ENCODE data around the gene SMAD3. TPM values are rescaled to one million over a fixed set of nuclear protein-coding genes. Genes with fewer than 3 reads are reported as not detected.

SMAD3 gene
- total RNA-seq, 4 donors from 2014 or later = 21.2 to 32.3 (median 24.2) TPM

DNA sequence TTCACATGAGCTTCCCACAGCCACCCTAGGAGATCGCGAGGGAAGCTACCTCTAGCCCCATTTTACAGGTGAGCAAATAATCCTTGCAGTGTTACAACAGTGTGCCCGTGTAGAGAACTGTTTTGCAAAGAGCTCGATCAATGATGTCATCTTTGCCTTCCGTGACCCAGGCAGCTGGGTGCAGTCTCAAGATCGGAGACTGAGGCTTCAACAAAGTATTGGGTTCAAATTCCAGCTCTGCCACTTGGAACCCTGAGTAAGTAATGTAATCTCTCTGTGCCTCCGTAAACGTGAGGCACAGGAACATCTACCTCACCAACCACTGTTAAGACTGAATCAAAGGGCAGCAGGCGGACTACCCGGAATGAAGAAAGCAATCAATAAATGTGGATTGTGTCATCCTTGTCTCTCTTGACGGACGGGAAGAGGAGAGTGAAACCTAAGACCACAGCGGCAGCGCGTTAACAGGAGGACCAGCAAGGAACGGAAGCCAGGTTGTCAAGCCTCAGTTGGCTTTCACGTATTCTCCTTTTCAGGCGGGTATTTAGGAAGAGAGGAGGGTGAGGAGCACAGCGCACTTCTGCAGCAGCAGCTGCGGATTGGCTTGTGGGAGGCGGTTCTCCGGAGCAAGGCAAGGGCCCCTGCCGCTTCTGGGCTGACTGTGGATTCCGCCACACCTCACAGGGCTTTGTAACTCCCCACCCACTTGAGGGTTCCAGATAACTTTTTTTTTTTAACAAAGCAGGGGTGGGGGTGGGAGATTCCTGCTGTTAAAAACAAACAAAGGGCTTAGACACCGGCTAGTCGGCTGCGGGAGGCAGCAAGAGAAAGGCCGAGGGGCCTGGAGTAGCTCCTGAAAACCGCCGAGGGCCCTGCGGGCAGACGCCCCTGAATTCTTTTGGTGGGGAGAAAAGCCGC lies 1.5 kb upstream of the SMAD3 start:
- intact Hi-C loops (cut with DNase I) = loop anchor here (2.0 kb wide), 1 partner anchor 189 kb away; no protein-coding TSS in a partner anchor
- H3K27ac ChIP-seq (replicated peaks in 1 of 4) = peak overlapping the region; percentile 83 to 94 (median 90)
- peaks cover 15 to 38% (median 30%) of the 10 kb centered on the region in 4 donors for H3K4me1 ChIP-seq
- no peak for DNase-seq (ENCODE audit: extremely low spot score)
- H3K4me3 ChIP-seq = peak overlapping the region in 2 of 4 donors; percentile 61 to 92
- H3K36me3 ChIP-seq = no peaks in the 10 kb centered on the region
- WGBS = 81% methylated on average over 29 of the region's 33 CpGs
- no peaks in the 10 kb centered on the region for H3K27me3 ChIP-seq
- no peak for TF ChIP-seq POLR2AphosphoS5 (IDR thresholded peaks at IDR 0.05)
- no peaks in the 10 kb centered on the region for H3K9me3 ChIP-seq

DNA sequence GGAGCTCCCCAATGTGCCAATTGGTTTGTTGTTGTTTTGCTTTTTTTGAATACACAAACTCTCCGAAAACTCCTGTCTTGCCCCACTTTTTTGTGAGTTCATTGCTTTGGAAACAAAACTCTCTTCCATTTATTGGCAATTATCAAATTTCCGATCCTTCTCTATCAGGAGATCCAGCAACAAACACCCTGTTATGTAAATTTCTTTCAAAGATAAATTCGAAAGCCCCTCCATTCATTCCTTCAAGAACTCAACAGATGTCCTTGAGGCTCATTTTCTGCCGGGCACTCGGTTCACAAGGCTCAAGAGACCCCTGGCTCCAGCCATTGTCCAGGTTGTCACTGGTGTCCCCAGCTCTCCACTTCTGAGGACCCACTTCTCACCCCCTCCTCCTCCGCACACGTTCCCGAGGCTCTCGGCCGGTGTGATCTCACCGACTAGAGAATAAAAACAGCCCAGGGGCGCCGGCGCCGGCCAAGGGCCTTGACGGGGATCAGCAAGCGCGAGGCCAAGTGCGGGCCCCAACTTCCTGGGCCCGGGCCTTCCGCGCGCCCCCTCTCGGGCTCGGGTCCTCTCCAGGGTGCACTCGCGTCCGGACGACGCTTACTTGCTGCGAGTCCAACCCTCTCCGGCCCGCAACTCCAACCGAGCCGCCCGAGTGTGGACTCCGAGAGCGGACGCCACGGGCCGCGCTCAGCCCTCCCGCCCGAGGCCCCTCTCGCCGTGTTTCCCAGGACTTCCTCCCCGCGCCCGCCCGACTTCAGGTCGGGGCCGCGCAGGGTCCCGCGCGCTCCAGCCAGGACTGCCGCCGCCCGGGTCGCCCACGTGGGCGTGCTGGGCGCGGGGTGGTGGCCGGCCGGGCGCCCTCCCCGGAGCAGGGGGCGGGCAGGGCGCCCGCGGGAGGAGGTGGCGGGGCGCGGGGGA lies 533 bp upstream of the SMAD3 start:
- intact Hi-C loops (cut with DNase I) = loop anchor here (2.0 to 5.0 kb wide), 3 partner anchors 37 to 188 kb away; no protein-coding TSS in a partner anchor
- no peaks in the 10 kb centered on the region for H3K9me3 ChIP-seq
- WGBS = 11% methylated on average over 25 of the region's 75 CpGs
- no peak for DNase-seq (ENCODE audit: extremely low spot score)
- peaks cover 24 to 47% (median 39%) of the 10 kb centered on the region in 4 donors for H3K4me1 ChIP-seq
- H3K4me3 ChIP-seq = peak overlapping the region; percentile 61 to 92 (median 80)
- peak overlapping the region; percentile 83 to 94 (median 90) for H3K27ac ChIP-seq (replicated peaks in 1 of 4)
- no peaks in the 10 kb centered on the region for H3K27me3 ChIP-seq
- TF ChIP-seq, protein P1, sequence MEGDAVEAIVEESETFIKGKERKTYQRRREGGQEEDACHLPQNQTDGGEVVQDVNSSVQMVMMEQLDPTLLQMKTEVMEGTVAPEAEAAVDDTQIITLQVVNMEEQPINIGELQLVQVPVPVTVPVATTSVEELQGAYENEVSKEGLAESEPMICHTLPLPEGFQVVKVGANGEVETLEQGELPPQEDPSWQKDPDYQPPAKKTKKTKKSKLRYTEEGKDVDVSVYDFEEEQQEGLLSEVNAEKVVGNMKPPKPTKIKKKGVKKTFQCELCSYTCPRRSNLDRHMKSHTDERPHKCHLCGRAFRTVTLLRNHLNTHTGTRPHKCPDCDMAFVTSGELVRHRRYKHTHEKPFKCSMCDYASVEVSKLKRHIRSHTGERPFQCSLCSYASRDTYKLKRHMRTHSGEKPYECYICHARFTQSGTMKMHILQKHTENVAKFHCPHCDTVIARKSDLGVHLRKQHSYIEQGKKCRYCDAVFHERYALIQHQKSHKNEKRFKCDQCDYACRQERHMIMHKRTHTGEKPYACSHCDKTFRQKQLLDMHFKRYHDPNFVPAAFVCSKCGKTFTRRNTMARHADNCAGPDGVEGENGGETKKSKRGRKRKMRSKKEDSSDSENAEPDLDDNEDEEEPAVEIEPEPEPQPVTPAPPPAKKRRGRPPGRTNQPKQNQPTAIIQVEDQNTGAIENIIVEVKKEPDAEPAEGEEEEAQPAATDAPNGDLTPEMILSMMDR (IDR thresholded peaks at IDR 0.05) = no peak
- no peak for TF ChIP-seq POLR2AphosphoS5 (IDR thresholded peaks at IDR 0.05)
- no peak for TF ChIP-seq EP300 (IDR thresholded peaks at IDR 0.05)
- no peak for TF ChIP-seq POLR2A (IDR thresholded peaks at IDR 0.05; ENCODE audit: low read depth)
- H3K36me3 ChIP-seq = no peaks in the 10 kb centered on the region

DNA sequence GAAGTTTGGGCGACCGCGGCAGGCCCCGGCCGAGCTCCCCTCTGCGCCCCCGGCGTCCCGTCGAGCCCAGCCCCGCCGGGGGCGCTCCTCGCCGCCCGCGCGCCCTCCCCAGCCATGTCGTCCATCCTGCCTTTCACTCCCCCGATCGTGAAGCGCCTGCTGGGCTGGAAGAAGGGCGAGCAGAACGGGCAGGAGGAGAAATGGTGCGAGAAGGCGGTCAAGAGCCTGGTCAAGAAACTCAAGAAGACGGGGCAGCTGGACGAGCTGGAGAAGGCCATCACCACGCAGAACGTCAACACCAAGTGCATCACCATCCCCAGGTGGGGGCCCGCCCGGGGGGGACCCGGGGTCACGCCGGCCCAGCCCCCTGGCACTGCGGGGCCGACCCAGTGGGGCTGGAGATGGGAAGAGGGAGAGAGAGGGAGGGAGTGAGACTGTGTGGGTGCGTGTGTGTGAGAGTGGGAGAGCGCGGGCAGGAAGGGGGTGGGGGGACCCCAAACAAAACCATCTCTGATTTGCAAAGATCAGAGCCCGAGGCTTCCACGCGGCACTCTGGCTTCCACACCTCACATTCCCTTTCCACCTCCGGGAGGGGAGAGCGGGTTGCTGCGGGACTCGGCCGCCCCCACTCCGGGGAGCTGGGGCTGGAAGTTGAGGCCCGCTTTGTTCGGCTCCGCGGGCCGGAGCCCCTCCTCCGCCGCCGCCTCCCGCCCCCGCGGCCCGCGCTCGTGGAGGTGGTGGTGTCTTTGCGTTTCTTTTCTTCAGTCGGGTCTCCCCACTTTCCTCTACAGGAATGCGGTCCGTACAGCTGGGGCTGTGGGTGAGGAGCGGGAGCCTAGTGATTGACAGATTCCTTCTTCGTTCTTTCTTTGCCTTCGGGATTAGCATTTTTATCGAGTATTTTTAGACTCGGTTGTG lies 898 bp downstream of the SMAD3 start:
- TF ChIP-seq POLR2A (IDR thresholded peaks at IDR 0.05; ENCODE audit: low read depth) = no peak
- TF ChIP-seq, protein P1 (IDR thresholded peaks at IDR 0.05) = no peak
- no peak for TF ChIP-seq EP300 (IDR thresholded peaks at IDR 0.05)
- no peak for TF ChIP-seq POLR2AphosphoS5 (IDR thresholded peaks at IDR 0.05)
- Histone ChIP-seq H3K9me3 (no peaks in the 10 kb centered on the region), H3K4me1 (peaks cover 33 to 61% (median 53%) of the 10 kb centered on the region in 4 donors), H3K36me3 (peaks cover 0 to 4% (median 0%) of the 10 kb centered on the region in 4 donors), H3K27me3 (no peaks in the 10 kb centered on the region), H3K27ac (replicated peaks in 1 of 4) (peak overlapping the region; percentile 83 to 94 (median 90)), H3K4me3 (peak overlapping the region; percentile 61 to 92 (median 80))
- intact Hi-C loops (cut with DNase I) = loop anchor here (5.0 kb wide), 2 partner anchors 36 to 126 kb away; no protein-coding TSS in a partner anchor
- no peak for DNase-seq (ENCODE audit: extremely low spot score)
- WGBS = under 1% methylated on average over 34 of the region's 72 CpGs

DNA sequence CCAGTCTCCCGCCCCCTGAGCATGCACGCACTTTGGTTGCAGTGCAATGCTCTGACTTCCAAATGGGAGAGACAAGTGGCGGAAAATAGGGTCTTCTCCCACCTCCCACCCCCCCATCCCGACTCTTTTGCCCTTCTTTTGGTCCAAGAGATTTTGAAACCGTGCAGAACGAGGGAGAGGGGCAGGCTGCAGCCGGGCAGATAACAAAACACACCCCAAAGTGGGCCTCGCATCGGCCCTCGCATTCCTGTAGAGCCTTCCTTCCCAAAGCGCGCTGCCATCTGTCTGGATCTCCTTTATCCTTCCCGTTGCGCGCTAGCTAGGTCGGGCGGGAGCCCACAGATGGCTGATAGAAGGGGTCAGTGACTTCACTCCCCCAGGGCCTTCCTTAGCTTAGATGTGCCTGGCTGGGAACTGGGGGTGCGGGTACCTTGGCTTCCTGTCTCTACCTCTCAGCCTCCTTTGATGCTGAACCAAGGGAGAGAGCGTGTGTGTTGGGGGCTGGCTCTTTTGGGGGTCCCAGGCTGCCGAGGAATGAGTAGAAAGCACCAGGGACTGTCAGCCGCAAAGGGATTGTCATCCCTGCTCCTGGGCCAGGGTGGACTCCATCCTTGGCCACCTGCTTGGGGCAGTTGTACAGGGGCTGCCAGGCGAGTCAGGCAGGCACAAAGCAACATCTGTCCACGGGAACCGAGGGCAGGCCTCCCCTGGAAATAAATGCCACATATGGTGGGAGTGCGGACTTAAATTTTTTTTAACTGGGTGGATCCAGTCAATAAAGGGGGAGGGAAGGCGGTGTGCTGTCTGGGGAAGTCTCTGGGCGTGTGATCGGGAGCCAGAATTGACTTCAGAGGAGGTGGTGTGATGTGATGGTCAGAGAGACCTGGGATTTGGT lies 1.8 kb downstream of the SMAD3 start:
- intact Hi-C loops (cut with DNase I) = loop anchor here (5.0 kb wide), 2 partner anchors 35 to 125 kb away; no protein-coding TSS in a partner anchor

More for the DNA sequence above, 1.8 kb downstream of the SMAD3 start:
- Histone ChIP-seq H3K27me3 (no peaks in the 10 kb centered on the region), H3K27ac (replicated peaks in 1 of 4) (peak overlapping the region; percentile 83 to 94 (median 90)), H3K4me3 (peak overlapping the region; percentile 61 to 92 (median 80)), H3K36me3 (peaks cover 0 to 4% (median 0%) of the 10 kb centered on the region in 4 donors), H3K4me1 (peaks cover 33 to 67% (median 56%) of the 10 kb centered on the region in 4 donors), H3K9me3 (no peaks in the 10 kb centered on the region)
- 13% methylated on average over 26 of the region's 28 CpGs for WGBS
- TF ChIP-seq, protein P1 (IDR thresholded peaks at IDR 0.05) = no peak
- TF ChIP-seq POLR2AphosphoS5 (IDR thresholded peaks at IDR 0.05) (no peak), EP300 (IDR thresholded peaks at IDR 0.05) (no peak), POLR2A (IDR thresholded peaks at IDR 0.05; ENCODE audit: low read depth) (no peak)
- no peak for DNase-seq (ENCODE audit: extremely low spot score)

Data from esophagus muscularis mucosa (tissue), 4 donors.